Thyroid gland (tissue), 4 donors: ENCODE measurements around the gene TTC1.

Source experiments
- CTCF ChIP-seq, 6 experiments: fragments of 200-600 bp in 3 of 6; fragments of 450-650 bp in 3 of 6; sonication (generic) in 3 of 6; IDR thresholded peaks; one replicate each; pipeline ENCODE4 v1.5.1; 2016 to 2019; ENCODE audit warnings: antibody characterized with exemption in 6 of 6, mild to moderate bottlenecking in 2 of 6, inconsistent platforms in 1 of 6, moderate library complexity in 1 of 6
- POLR2A ChIP-seq, 2 donors: fragments of 450-650 bp; IDR thresholded peaks; one replicate each; pipeline ENCODE4 v1.6.1; 2017; ENCODE audit warnings: antibody characterized with exemption in 2 of 2, mild to moderate bottlenecking in 2 of 2, moderate library complexity in 1 of 2

- no peak for TF ChIP-seq CTCF (IDR thresholded peaks at IDR 0.05)
- no peak for TF ChIP-seq POLR2A (IDR thresholded peaks at IDR 0.05)
Observed at GRCh38 chr5:160075073-160075472, 66.1 kb downstream of the TTC1 start.
